ENCODE data around the gene SYNPR.

GRCh38 chr3:63338351-63338750, 60.2 kb downstream of the SYNPR start:
- TF ChIP-seq, protein P1, sequence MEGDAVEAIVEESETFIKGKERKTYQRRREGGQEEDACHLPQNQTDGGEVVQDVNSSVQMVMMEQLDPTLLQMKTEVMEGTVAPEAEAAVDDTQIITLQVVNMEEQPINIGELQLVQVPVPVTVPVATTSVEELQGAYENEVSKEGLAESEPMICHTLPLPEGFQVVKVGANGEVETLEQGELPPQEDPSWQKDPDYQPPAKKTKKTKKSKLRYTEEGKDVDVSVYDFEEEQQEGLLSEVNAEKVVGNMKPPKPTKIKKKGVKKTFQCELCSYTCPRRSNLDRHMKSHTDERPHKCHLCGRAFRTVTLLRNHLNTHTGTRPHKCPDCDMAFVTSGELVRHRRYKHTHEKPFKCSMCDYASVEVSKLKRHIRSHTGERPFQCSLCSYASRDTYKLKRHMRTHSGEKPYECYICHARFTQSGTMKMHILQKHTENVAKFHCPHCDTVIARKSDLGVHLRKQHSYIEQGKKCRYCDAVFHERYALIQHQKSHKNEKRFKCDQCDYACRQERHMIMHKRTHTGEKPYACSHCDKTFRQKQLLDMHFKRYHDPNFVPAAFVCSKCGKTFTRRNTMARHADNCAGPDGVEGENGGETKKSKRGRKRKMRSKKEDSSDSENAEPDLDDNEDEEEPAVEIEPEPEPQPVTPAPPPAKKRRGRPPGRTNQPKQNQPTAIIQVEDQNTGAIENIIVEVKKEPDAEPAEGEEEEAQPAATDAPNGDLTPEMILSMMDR (IDR thresholded peaks at IDR 0.05) = no peak
- TF ChIP-seq EP300 (IDR thresholded peaks at IDR 0.05) = no peak
